ENCODE measurements around the gene EPS8L2.
"Not testable (repeated sequence)": the region's sequence is repeated elsewhere in the genome, so short reads cannot be mapped to it uniquely, and the experiment has no call there.

EPS8L2 gene

GRCh38 chr11:689625-690024 lies 16.4 kb upstream of the EPS8L2 start:
- FAIRE-seq (no peak), DNase-seq (ENCODE audit: insufficient read length, low spot score) (no peak)

GRCh38 chr11:690244-690643 lies 15.8 kb upstream of the EPS8L2 start:
- not testable (repeated sequence) for FAIRE-seq; DNase-seq (ENCODE audit: insufficient read length, low spot score)

GRCh38 chr11:690738-691633 lies 15.0 kb upstream of the EPS8L2 start:
- FAIRE-seq (no peak), DNase-seq (ENCODE audit: insufficient read length, low spot score) (no peak)

GRCh38 chr11:691710-692590 lies 14.1 kb upstream of the EPS8L2 start:
- DNase-seq (ENCODE audit: insufficient read length, low spot score) (no peak), FAIRE-seq (no peak)

GRCh38 chr11:692824-693414 lies 13.1 kb upstream of the EPS8L2 start:
- no peak for FAIRE-seq

GRCh38 chr11:693415-693831 lies 12.6 kb upstream of the EPS8L2 start:
- FAIRE-seq (peak; percentile 39), DNase-seq (ENCODE audit: insufficient read length, low spot score) (no peak)

More at GRCh38 chr11:692824-693414, 13.1 kb upstream of the EPS8L2 start:
- DNase-seq (ENCODE audit: insufficient read length, low spot score), result no peak

GRCh38 chr11:693887-694562 lies 12.0 kb upstream of the EPS8L2 start:
- DNase-seq (ENCODE audit: insufficient read length, low spot score) (no peak), FAIRE-seq (no peak)

GRCh38 chr11:694563-695287 lies 11.3 kb upstream of the EPS8L2 start, which contains the start of gene DEAF1:
Gene DEAF1 (minus strand): TSS chr11:695222. CDS start chr11:695047, 175 bp downstream.
- FAIRE-seq (peak; percentile 99), DNase-seq (ENCODE audit: insufficient read length, low spot score) (peak; percentile 91)

GRCh38 chr11:695288-695537 lies 10.8 kb upstream of the EPS8L2 start:
- no peak for DNase-seq (ENCODE audit: insufficient read length, low spot score)
- FAIRE-seq, result no peak

GRCh38 chr11:695538-696248 lies 10.3 kb upstream of the EPS8L2 start, which contains the start of gene TMEM80:
Gene TMEM80 (plus strand): TSS chr11:695816. CDS start chr11:695828, 12 bp downstream.
- peak; percentile 78 for DNase-seq (ENCODE audit: insufficient read length, low spot score)
- FAIRE-seq, result no peak

- FAIRE-seq, result peak; percentile 71
Observed at GRCh38 chr11:696955-697491, 9.0 kb upstream of the EPS8L2 start.

GRCh38 chr11:697811-698311 lies 8.2 kb upstream of the EPS8L2 start:
- FAIRE-seq (no peak), DNase-seq (ENCODE audit: insufficient read length, low spot score) (no peak)

More at GRCh38 chr11:696955-697491, 9.0 kb upstream of the EPS8L2 start:
- no peak for DNase-seq (ENCODE audit: insufficient read length, low spot score)

- FAIRE-seq, result no peak
Observed at GRCh38 chr11:698493-699115, 7.4 kb upstream of the EPS8L2 start.

GRCh38 chr11:699116-699508 lies 6.9 kb upstream of the EPS8L2 start:
- no peak for DNase-seq (ENCODE audit: insufficient read length, low spot score)
- no peak for FAIRE-seq

More at GRCh38 chr11:698493-699115, 7.4 kb upstream of the EPS8L2 start:
- DNase-seq (ENCODE audit: insufficient read length, low spot score), result no peak

GRCh38 chr11:699753-700152 lies 6.3 kb upstream of the EPS8L2 start:
- no peak for DNase-seq (ENCODE audit: insufficient read length, low spot score)
- no peak for FAIRE-seq

GRCh38 chr11:701741-702461 lies 4.1 kb upstream of the EPS8L2 start:
- DNase-seq (ENCODE audit: insufficient read length, low spot score), result no peak
- no peak for FAIRE-seq
